NOMO-1 treated with DMSO at 0.1 percent for 48 hours (cell line): ENCODE measurements around the gene DNAAF3.

Experiments used
- DNase-seq: peaks from one replicate; lab custom pipeline; 2025; ENCODE audit not compliant: unreplicated experiment; lab: John Stamatoyannopoulos, UW

The DNAAF3 gene

GRCh38 chr19:55116859-55117662, 49.4 kb downstream of the DNAAF3 start, which contains the start of gene PPP1R12C:
Gene PPP1R12C, minus strand, starts transcription at chr19:55117637. Its CDS starts 94 bp downstream, at chr19:55117543.
- no peak for DNase-seq

- peak; percentile 69 for DNase-seq
Measured at GRCh38 chr19:55116232-55116858, 50.1 kb downstream of the DNAAF3 start.

- DNase-seq, result no peak
Measured at GRCh38 chr19:55115446-55116065, 50.9 kb downstream of the DNAAF3 start.

GRCh38 chr19:55114566-55115145, 51.8 kb downstream of the DNAAF3 start:
- DNase-seq, result no peak

- DNase-seq, result no peak
Measured at GRCh38 chr19:55113570-55114039, 52.8 kb downstream of the DNAAF3 start.

GRCh38 chr19:55112777-55113569, 53.4 kb downstream of the DNAAF3 start:
- DNase-seq, result no peak

- no peak for DNase-seq
Measured at GRCh38 chr19:55112246-55112776, 54.1 kb downstream of the DNAAF3 start.

GRCh38 chr19:55111238-55111831, 55.1 kb downstream of the DNAAF3 start:
- no peak for DNase-seq

- no peak for DNase-seq
Measured at GRCh38 chr19:55109527-55110291, 56.7 kb downstream of the DNAAF3 start.
